HTERT RPE-1 (cell line): ENCODE data around the gene CPED1.
"Not testable (repeated sequence)": the region's sequence is repeated elsewhere in the genome, so short reads cannot be mapped to it uniquely, and the experiment has no call there.

ENCODE experiments used
- in situ Hi-C: fragments of 300-500 bp; cut with MboI; formaldehyde crosslinking; loops from 4 replicates; pipeline ENCODE4 v1.14.3; 2020; ENCODE audit warnings: low sequenced_read_pairs

CPED1 gene

GRCh38 chr7:121038717-121039509 lies 50.4 kb downstream of the CPED1 start:
- in situ Hi-C loops: no loop called here

GRCh38 chr7:121039510-121039822 lies 51.0 kb downstream of the CPED1 start:
- in situ Hi-C loops: no loop called here

GRCh38 chr7:121039994-121040393 lies 51.5 kb downstream of the CPED1 start:
- in situ Hi-C loops: no loop called here

GRCh38 chr7:121041516-121042148 lies 53.1 kb downstream of the CPED1 start:
- in situ Hi-C loops: no loop called here

GRCh38 chr7:121042195-121042594 lies 53.7 kb downstream of the CPED1 start:
- in situ Hi-C loops: no loop called here

GRCh38 chr7:121042899-121043298 lies 54.4 kb downstream of the CPED1 start:
- in situ Hi-C loops: no loop called here

GRCh38 chr7:121043314-121044234 lies 55.1 kb downstream of the CPED1 start:
- in situ Hi-C loops: no loop called here

GRCh38 chr7:121045090-121045489 lies 56.6 kb downstream of the CPED1 start:
- in situ Hi-C loops: no loop called here

- in situ Hi-C loops: no loop called here
Measured at GRCh38 chr7:121046009-121046408, 57.5 kb downstream of the CPED1 start.

- in situ Hi-C loops: no loop called here
Measured at GRCh38 chr7:121046893-121047468, 58.5 kb downstream of the CPED1 start.

GRCh38 chr7:121048195-121048594 lies 59.7 kb downstream of the CPED1 start:
- in situ Hi-C loops: no loop called here

GRCh38 chr7:121049028-121049791 lies 60.7 kb downstream of the CPED1 start:
- in situ Hi-C loops: no loop called here

- in situ Hi-C loops: no loop called here
Measured at GRCh38 chr7:121049897-121050296, 61.4 kb downstream of the CPED1 start.

- in situ Hi-C loops: no loop called here
Measured at GRCh38 chr7:121053219-121053618, 64.7 kb downstream of the CPED1 start.

GRCh38 chr7:121054925-121055324 lies 66.4 kb downstream of the CPED1 start:
- in situ Hi-C loops: no loop called here

- in situ Hi-C loops: no loop called here
Measured at GRCh38 chr7:121057878-121058277, 69.4 kb downstream of the CPED1 start.

- in situ Hi-C loops: no loop called here
Measured at GRCh38 chr7:121058975-121059374, 70.5 kb downstream of the CPED1 start.

GRCh38 chr7:121059979-121060509 lies 71.5 kb downstream of the CPED1 start:
- in situ Hi-C loops: not testable (repeated sequence)

GRCh38 chr7:121061677-121062582 lies 73.4 kb downstream of the CPED1 start:
- in situ Hi-C loops: no loop called here
